ENCODE data around the gene KRR1.
A peak's percentile ranks its signal among the peaks of the same experiment; 100 is the strongest.

- TF ChIP-seq POLR2AphosphoS5 (IDR thresholded peaks at IDR 0.05; ENCODE audit: low read depth, low read length): no peak
- no peak for TF ChIP-seq RAD21 (IDR thresholded peaks at IDR 0.05; ENCODE audit: low read length)
- TF ChIP-seq, protein P1, sequence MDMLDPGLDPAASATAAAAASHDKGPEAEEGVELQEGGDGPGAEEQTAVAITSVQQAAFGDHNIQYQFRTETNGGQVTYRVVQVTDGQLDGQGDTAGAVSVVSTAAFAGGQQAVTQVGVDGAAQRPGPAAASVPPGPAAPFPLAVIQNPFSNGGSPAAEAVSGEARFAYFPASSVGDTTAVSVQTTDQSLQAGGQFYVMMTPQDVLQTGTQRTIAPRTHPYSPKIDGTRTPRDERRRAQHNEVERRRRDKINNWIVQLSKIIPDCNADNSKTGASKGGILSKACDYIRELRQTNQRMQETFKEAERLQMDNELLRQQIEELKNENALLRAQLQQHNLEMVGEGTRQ (IDR thresholded peaks at IDR 0.05; ENCODE audit: borderline replicate concordance, low read depth, low read length): no peak
- no peak for TF ChIP-seq CTCF (IDR thresholded peaks at IDR 0.05)
- no peak for TF ChIP-seq ELF1 (IDR thresholded peaks at IDR 0.05)
- no peak for TF ChIP-seq FOXM1 (IDR thresholded peaks at IDR 0.05; ENCODE audit: low read depth)
- no peak for TF ChIP-seq CHD2 (IDR thresholded peaks at IDR 0.05; ENCODE audit: low read length, partially characterized antibody)
- TF ChIP-seq TCF12 (IDR thresholded peaks at IDR 0.05): peak; percentile 43; the same call in 1 of the 2 replicates
- no peak for TF ChIP-seq EP300 (IDR thresholded peaks at IDR 0.05; ENCODE audit: borderline replicate concordance in 1 of 2, low read depth in 1 of 2, low read length in 1 of 2)
- no peak for TF ChIP-seq SIN3A (IDR thresholded peaks at IDR 0.05; ENCODE audit: borderline replicate concordance, low read depth, low read length)
- TF ChIP-seq, protein P2, sequence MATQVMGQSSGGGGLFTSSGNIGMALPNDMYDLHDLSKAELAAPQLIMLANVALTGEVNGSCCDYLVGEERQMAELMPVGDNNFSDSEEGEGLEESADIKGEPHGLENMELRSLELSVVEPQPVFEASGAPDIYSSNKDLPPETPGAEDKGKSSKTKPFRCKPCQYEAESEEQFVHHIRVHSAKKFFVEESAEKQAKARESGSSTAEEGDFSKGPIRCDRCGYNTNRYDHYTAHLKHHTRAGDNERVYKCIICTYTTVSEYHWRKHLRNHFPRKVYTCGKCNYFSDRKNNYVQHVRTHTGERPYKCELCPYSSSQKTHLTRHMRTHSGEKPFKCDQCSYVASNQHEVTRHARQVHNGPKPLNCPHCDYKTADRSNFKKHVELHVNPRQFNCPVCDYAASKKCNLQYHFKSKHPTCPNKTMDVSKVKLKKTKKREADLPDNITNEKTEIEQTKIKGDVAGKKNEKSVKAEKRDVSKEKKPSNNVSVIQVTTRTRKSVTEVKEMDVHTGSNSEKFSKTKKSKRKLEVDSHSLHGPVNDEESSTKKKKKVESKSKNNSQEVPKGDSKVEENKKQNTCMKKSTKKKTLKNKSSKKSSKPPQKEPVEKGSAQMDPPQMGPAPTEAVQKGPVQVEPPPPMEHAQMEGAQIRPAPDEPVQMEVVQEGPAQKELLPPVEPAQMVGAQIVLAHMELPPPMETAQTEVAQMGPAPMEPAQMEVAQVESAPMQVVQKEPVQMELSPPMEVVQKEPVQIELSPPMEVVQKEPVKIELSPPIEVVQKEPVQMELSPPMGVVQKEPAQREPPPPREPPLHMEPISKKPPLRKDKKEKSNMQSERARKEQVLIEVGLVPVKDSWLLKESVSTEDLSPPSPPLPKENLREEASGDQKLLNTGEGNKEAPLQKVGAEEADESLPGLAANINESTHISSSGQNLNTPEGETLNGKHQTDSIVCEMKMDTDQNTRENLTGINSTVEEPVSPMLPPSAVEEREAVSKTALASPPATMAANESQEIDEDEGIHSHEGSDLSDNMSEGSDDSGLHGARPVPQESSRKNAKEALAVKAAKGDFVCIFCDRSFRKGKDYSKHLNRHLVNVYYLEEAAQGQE (IDR thresholded peaks at IDR 0.05; ENCODE audit: low read depth, low read length): no peak
- TF ChIP-seq, protein P3, sequence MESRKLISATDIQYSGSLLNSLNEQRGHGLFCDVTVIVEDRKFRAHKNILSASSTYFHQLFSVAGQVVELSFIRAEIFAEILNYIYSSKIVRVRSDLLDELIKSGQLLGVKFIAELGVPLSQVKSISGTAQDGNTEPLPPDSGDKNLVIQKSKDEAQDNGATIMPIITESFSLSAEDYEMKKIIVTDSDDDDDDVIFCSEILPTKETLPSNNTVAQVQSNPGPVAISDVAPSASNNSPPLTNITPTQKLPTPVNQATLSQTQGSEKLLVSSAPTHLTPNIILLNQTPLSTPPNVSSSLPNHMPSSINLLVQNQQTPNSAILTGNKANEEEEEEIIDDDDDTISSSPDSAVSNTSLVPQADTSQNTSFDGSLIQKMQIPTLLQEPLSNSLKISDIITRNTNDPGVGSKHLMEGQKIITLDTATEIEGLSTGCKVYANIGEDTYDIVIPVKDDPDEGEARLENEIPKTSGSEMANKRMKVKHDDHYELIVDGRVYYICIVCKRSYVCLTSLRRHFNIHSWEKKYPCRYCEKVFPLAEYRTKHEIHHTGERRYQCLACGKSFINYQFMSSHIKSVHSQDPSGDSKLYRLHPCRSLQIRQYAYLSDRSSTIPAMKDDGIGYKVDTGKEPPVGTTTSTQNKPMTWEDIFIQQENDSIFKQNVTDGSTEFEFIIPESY (IDR thresholded peaks at IDR 0.05; ENCODE audit: borderline replicate concordance, low read depth): no peak
- TF ChIP-seq FOSL2 (IDR thresholded peaks at IDR 0.05; ENCODE audit: borderline replicate concordance, low read depth): no peak
- no peak for TF ChIP-seq YY1 (IDR thresholded peaks at IDR 0.05; ENCODE audit: low read depth)
Measured at GRCh38 chr12:75481774-75482173, 29.6 kb downstream of the KRR1 start.

All from SK-N-SH (cell line).